H9 (cell line): ENCODE measurements around the gene SIX2. TPM values are rescaled to one million over a fixed set of nuclear protein-coding genes. Genes with fewer than 3 reads are reported as not detected.

ENCODE experiments used
- DNase-seq: peaks from one replicate; pipeline ENCODE4 v3.0.0-alpha.2; 2017
- H2AFZ ChIP-seq: one replicate; pipeline ENCODE4 v1.6.1; 2013; ENCODE audit warnings: mild to moderate bottlenecking, low read length, control low read depth, moderate library complexity
- H2AK5ac ChIP-seq: 2 replicates; pipeline ENCODE4 v1.6.1; 2013; ENCODE audit warnings: low read length, control low read depth, mixed read lengths; ENCODE audit not compliant: insufficient read length
- H2BK120ac ChIP-seq: one replicate; pipeline ENCODE4 v1.6.1; 2013; ENCODE audit warnings: low read depth, mild to moderate bottlenecking, low read length, control low read depth, inconsistent platforms; ENCODE audit not compliant: poor library complexity, severe bottlenecking
- H2BK12ac ChIP-seq: 2 replicates; pipeline ENCODE4 v1.6.1; 2013; ENCODE audit warnings: low read length, control low read depth, mixed read lengths, low read depth; ENCODE audit not compliant: insufficient read length
- H2BK15ac ChIP-seq: 2 replicates; pipeline ENCODE4 v1.6.1; 2013; ENCODE audit warnings: low read depth, low read length, control low read depth
- H2BK20ac ChIP-seq: one replicate; pipeline ENCODE4 v1.6.1; 2013; ENCODE audit warnings: low read depth, mild to moderate bottlenecking, low read length, control low read depth, inconsistent platforms; ENCODE audit not compliant: poor library complexity, severe bottlenecking
- H2BK5ac ChIP-seq: 2 replicates; pipeline ENCODE4 v1.6.1; 2013; ENCODE audit warnings: low read length, control low read depth, mixed read lengths; ENCODE audit not compliant: insufficient read length
- H3K14ac ChIP-seq: 2 replicates; pipeline ENCODE4 v1.6.1; 2013; ENCODE audit warnings: low read length, control low read depth; ENCODE audit not compliant: insufficient read depth
- H3K18ac ChIP-seq: 2 replicates; pipeline ENCODE4 v1.6.1; 2013; ENCODE audit warnings: low read depth, mild to moderate bottlenecking, mixed read lengths, low read length, control low read depth; ENCODE audit not compliant: insufficient read length
- H3K23ac ChIP-seq: 2 replicates; pipeline ENCODE4 v1.6.1; 2013; ENCODE audit warnings: low read length, control low read depth, mixed read lengths, low read depth; ENCODE audit not compliant: insufficient read length
- H3K23me2 ChIP-seq: 2 replicates; pipeline ENCODE4 v1.6.1; 2013; ENCODE audit warnings: low read depth, mild to moderate bottlenecking, mixed read lengths, low read length, control low read depth; ENCODE audit not compliant: insufficient read length, poor library complexity, severe bottlenecking
- H3K27ac ChIP-seq: 2 replicates; pipeline ENCODE4 v1.5.1; 2013; ENCODE audit warnings: low read length, control low read depth, mixed read lengths, low read depth; ENCODE audit not compliant: insufficient read length
- H3K27me3 ChIP-seq: 2 replicates; pipeline ENCODE4 v1.6.1; 2013; ENCODE audit warnings: low read length, control low read depth, inconsistent platforms; ENCODE audit not compliant: insufficient read depth
- H3K4ac ChIP-seq: 2 replicates; pipeline ENCODE4 v1.6.1; 2013; ENCODE audit warnings: low read depth, mild to moderate bottlenecking, control low read depth, inconsistent platforms, low read length, moderate library complexity
- H3K4me1 ChIP-seq: 2 replicates; pipeline ENCODE4 v1.6.1; 2013; ENCODE audit warnings: low read length, control low read depth, inconsistent platforms; ENCODE audit not compliant: insufficient read depth
- H3K4me2 ChIP-seq: 2 replicates; pipeline ENCODE4 v1.6.1; 2013; ENCODE audit warnings: low read length, control low read depth, mixed read lengths; ENCODE audit not compliant: insufficient read length, insufficient read depth
- H3K56ac ChIP-seq: 2 replicates; pipeline ENCODE4 v1.6.1; 2013; ENCODE audit warnings: low read depth, mild to moderate bottlenecking, mixed read lengths, low read length, control low read depth; ENCODE audit not compliant: insufficient read length
- H3K79me1 ChIP-seq: 2 replicates; pipeline ENCODE4 v1.6.1; 2013; ENCODE audit warnings: low read depth, mild to moderate bottlenecking, moderate library complexity, low read length, control low read depth, inconsistent platforms; ENCODE audit not compliant: insufficient read depth, poor library complexity, severe bottlenecking
- H3K79me2 ChIP-seq: 2 replicates; pipeline ENCODE4 v1.6.1; 2013; ENCODE audit warnings: low read length, control low read depth, inconsistent platforms; ENCODE audit not compliant: insufficient read depth
- H3K9ac ChIP-seq: 2 replicates; pipeline ENCODE4 v1.6.1; 2013; ENCODE audit warnings: low read length, control low read depth, mixed read lengths; ENCODE audit not compliant: insufficient read length; ENCODE audit errors: extremely low read depth
- H3K9me3 ChIP-seq: one replicate; pipeline ENCODE4 v1.6.1; 2013; ENCODE audit warnings: low read depth, low read length, inconsistent platforms; ENCODE audit not compliant: control insufficient read depth
- H3T11ph ChIP-seq: one replicate; pipeline ENCODE4 v1.6.1; 2013; ENCODE audit warnings: mild to moderate bottlenecking, low read length, control low read depth, inconsistent platforms
- H4K20me1 ChIP-seq: one replicate; pipeline ENCODE4 v1.6.1; 2013; ENCODE audit not compliant: control insufficient read depth, insufficient read length, insufficient read depth
- H4K5ac ChIP-seq: 2 replicates; pipeline ENCODE4 v1.6.1; 2013; ENCODE audit warnings: low read depth, mild to moderate bottlenecking, mixed read lengths, low read length, control low read depth; ENCODE audit not compliant: insufficient read length
- H4K8ac ChIP-seq: replicated peaks from 2 replicates; pipeline ENCODE4 v1.6.1; 2013; ENCODE audit warnings: low read length, control low read depth, mixed read lengths, low read depth; ENCODE audit not compliant: insufficient read length
- H4K91ac ChIP-seq: 2 replicates; pipeline ENCODE4 v1.6.1; 2013; ENCODE audit warnings: low read depth, mild to moderate bottlenecking, moderate library complexity, mixed read lengths, low read length, control low read depth; ENCODE audit not compliant: insufficient read length
- H3K27ac Mint-ChIP-seq, 3 experiments: 2 replicates in 2 of 3; 3 replicates in 1 of 3; pipeline ENCODE4 v1.8.0; 2020 to 2021; ENCODE audit warnings: mixed read lengths in 3 of 3, mild to moderate bottlenecking in 1 of 3, moderate library complexity in 1 of 3
- H3K27me3 Mint-ChIP-seq: 2 replicates; pipeline ENCODE4 v1.8.0; 2021; ENCODE audit warnings: low read depth, mild to moderate bottlenecking, moderate library complexity, mixed read lengths
- H3K36me3 Mint-ChIP-seq, 3 experiments: 2 replicates in 2 of 3; 3 replicates in 1 of 3; pipeline ENCODE4 v1.8.0; 2020 to 2021; ENCODE audit warnings: low read depth in 3 of 3, mixed read lengths in 3 of 3; ENCODE audit not compliant: insufficient read depth in 1 of 3
- H3K4me1 Mint-ChIP-seq, 2 experiments: 2 replicates each; pipeline ENCODE4 v1.8.0; 2020; ENCODE audit warnings: mixed read lengths in 2 of 2
- H3K4me3 Mint-ChIP-seq, 2 experiments: 2 replicates in 1 of 2; 3 replicates in 1 of 2; pipeline ENCODE4 v1.8.0; 2020 to 2021; ENCODE audit warnings: mild to moderate bottlenecking in 2 of 2, mixed read lengths in 2 of 2, moderate library complexity in 1 of 2
- H3K9me3 Mint-ChIP-seq, 2 experiments: 2 replicates in 1 of 2; 3 replicates in 1 of 2; pipeline ENCODE4 v1.8.0; 2020; ENCODE audit warnings: mild to moderate bottlenecking in 2 of 2, mixed read lengths in 2 of 2, moderate library complexity in 1 of 2
- WGBS: extraction: QIAGEN DNeasy Blood & Tissue Kit; methylation state at CpG from one replicate; pipeline ENCODE4 v1.1.7; 2013; ENCODE audit warnings: missing lambda C conversion rate, low lambda C conversion rate, mixed read lengths; ENCODE audit not compliant: insufficient read length; ENCODE audit errors: extremely low coverage; 5-methylcytosine and 5-hydroxymethylcytosine counted together
- total RNA-seq: library from RNA; stranded (reverse); gene quantifications from 2 replicates; pipeline ENCODE4 v1.2.1, GENCODE V29; 2021
- TF ChIP-seq, protein P1 (sequence below): fragments of 200-600 bp; sonication (generic); conservative IDR thresholded peaks from 3 replicates; pipeline ENCODE4 v1.8.0; 2021; ENCODE audit warnings: antibody characterized with exemption, mild to moderate bottlenecking

The SIX2 gene
- total RNA-seq, 1 experiment from 2014 or later = not detected

DNA sequence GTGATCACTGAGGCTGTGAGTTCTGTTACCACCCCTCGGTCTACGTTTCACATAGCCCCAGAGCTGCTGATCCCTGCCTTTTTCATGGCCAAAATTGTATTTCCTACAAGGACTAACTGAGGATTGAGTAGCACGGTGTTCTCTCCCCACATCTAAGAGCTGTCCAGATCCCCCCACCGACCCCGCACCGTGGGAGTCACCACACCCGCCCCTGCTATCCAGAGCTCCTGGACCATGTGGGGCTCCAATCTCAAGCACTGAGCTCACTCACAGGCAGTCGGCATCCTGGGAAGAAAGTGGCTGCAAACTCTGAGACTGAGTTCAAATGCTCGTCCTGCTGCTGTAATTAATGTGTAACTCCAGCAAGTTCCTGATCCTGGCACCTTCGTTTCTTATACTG lies 9.7 kb downstream of the SIX2 start:
- H3K27ac ChIP-seq = no peak overlapping the region
- H3K27me3 ChIP-seq = peaks cover 64% of the 10 kb centered on the region
- H4K5ac ChIP-seq = no peak overlapping the region

More for the DNA sequence above, 9.7 kb downstream of the SIX2 start:
- Histone ChIP-seq H4K8ac (no peak overlapping the region), H3K79me1 (no peaks in the 10 kb centered on the region), H2AFZ (no peak overlapping the region), H3K23me2 (peaks cover 7% of the 10 kb centered on the region), H4K91ac (no peak overlapping the region), H4K20me1 (no peaks in the 10 kb centered on the region), H3K18ac (no peak overlapping the region), H3K14ac (no peak overlapping the region), H2BK120ac (no peak overlapping the region), H3K56ac (no peak overlapping the region), H2BK15ac (no peak overlapping the region), H3T11ph (no peak overlapping the region), H2BK5ac (no peak overlapping the region), H3K4ac (no peak overlapping the region), H3K79me2 (no peaks in the 10 kb centered on the region), H3K4me1 (no peaks in the 10 kb centered on the region), H2AK5ac (no peak overlapping the region), H2BK12ac (no peak overlapping the region), H3K9ac (no peak overlapping the region), H3K4me2 (no peak overlapping the region), H3K9me3 (no peaks in the 10 kb centered on the region), H3K23ac (no peak overlapping the region), H2BK20ac (no peak overlapping the region)
- Mint-ChIP-seq H3K4me3 (no peak overlapping the region), H3K27me3 (peaks cover 100% of the 10 kb centered on the region), H3K36me3 (peaks cover 0 to 2% (median 0%) of the 10 kb centered on the region in 3 experiments; a peak in 3 of 7 replicates), H3K4me1 (peaks cover 13 to 30% of the 10 kb centered on the region in 2 experiments), H3K9me3 (peaks cover 2 to 16% of the 10 kb centered on the region in 2 experiments; a peak in 4 of 5 replicates), H3K27ac (no peak overlapping the region)
- TF ChIP-seq, protein P1, sequence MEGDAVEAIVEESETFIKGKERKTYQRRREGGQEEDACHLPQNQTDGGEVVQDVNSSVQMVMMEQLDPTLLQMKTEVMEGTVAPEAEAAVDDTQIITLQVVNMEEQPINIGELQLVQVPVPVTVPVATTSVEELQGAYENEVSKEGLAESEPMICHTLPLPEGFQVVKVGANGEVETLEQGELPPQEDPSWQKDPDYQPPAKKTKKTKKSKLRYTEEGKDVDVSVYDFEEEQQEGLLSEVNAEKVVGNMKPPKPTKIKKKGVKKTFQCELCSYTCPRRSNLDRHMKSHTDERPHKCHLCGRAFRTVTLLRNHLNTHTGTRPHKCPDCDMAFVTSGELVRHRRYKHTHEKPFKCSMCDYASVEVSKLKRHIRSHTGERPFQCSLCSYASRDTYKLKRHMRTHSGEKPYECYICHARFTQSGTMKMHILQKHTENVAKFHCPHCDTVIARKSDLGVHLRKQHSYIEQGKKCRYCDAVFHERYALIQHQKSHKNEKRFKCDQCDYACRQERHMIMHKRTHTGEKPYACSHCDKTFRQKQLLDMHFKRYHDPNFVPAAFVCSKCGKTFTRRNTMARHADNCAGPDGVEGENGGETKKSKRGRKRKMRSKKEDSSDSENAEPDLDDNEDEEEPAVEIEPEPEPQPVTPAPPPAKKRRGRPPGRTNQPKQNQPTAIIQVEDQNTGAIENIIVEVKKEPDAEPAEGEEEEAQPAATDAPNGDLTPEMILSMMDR = no peak
- DNase-seq = no peak
- no CpG with 5 or more reads among the region's 10 CpGs for WGBS
